Lower lobe of right lung (tissue), 2 donors: Measurements from ENCODE around the gene CA10. TPM values are rescaled to one million over a fixed set of nuclear protein-coding genes. Genes with fewer than 3 reads are reported as not detected.

ENCODE experiments used
- ATAC-seq, 2 donors: fragments of 200-7000 bp; cut with Tn5 transposase; one replicate each; pipeline ENCODE4 v1.9.1; 2020 to 2022; ENCODE audit warnings: mild to moderate bottlenecking in 2 of 2, moderate library complexity in 2 of 2
- DNase-seq: peaks from one replicate; pipeline ENCODE4 v3.0.0-alpha.2; 2020
- H3K27ac ChIP-seq: fragments of 200-600 bp; one replicate; pipeline ENCODE4 v1.8.0; 2022
- H3K27me3 ChIP-seq: fragments of 200-600 bp; one replicate; pipeline ENCODE4 v1.8.0; 2022; ENCODE audit warnings: low read depth
- H3K36me3 ChIP-seq: fragments of 200-600 bp; one replicate; pipeline ENCODE4 v1.8.0; 2022; ENCODE audit warnings: mild to moderate bottlenecking
- H3K4me1 ChIP-seq: fragments of 200-600 bp; one replicate; pipeline ENCODE4 v1.8.0; 2022
- H3K4me3 ChIP-seq: fragments of 200-600 bp; one replicate; pipeline ENCODE4 v1.8.0; 2022; ENCODE audit warnings: mild to moderate bottlenecking
- H3K9me3 ChIP-seq: fragments of 200-600 bp; one replicate; pipeline ENCODE4 v1.8.0; 2022
- CTCF ChIP-seq: fragments of 200-600 bp; IDR thresholded peaks from one replicate; pipeline ENCODE4 v1.8.0; 2022; ENCODE audit warnings: antibody characterized with exemption, mild to moderate bottlenecking
- intact Hi-C: fragments of 100-400 bp; cut with DNase I; formaldehyde crosslinking; loops from one replicate; pipeline ENCODE4 v1.11.0; 2022
- total RNA-seq: library from RNA; stranded (reverse); fragmentation: NEBNext Ultra II Directional; extraction: Animal tissue kit (Norgen Biotek cat#: 25700); gene quantifications from one replicate; pipeline ENCODE4 v1.2.1, GENCODE V29; 2021
- donor health status: DM: no; HTN: yes; CAD: no; lungs with severe emphysema.

The CA10 gene
- total RNA-seq, 1 donor from 2014 or later, result not detected

GRCh38 chr17:51746421-51746820, 412.1 kb downstream of the CA10 start:
- no peak for TF ChIP-seq CTCF
- ATAC-seq (no peak), DNase-seq (no peak)
- Histone ChIP-seq H3K36me3 (no peaks in the 10 kb centered on the region), H3K27me3 (no peaks in the 10 kb centered on the region), H3K27ac (no peak overlapping the region), H3K4me1 (no peaks in the 10 kb centered on the region), H3K4me3 (no peak overlapping the region), H3K9me3 (no peaks in the 10 kb centered on the region)
- intact Hi-C loops, result no loop called here

- ATAC-seq (no peak), DNase-seq (no peak)
- no peak for TF ChIP-seq CTCF
- Histone ChIP-seq H3K36me3 (no peaks in the 10 kb centered on the region), H3K4me1 (no peaks in the 10 kb centered on the region), H3K4me3 (no peak overlapping the region), H3K27ac (no peak overlapping the region), H3K9me3 (no peaks in the 10 kb centered on the region), H3K27me3 (no peaks in the 10 kb centered on the region)
- intact Hi-C loops, result no loop called here
Measured at GRCh38 chr17:51745993-51746392, 412.5 kb downstream of the CA10 start.

GRCh38 chr17:51743477-51743876, 415.0 kb downstream of the CA10 start:
- Histone ChIP-seq H3K4me3 (no peak overlapping the region), H3K27me3 (no peaks in the 10 kb centered on the region), H3K36me3 (no peaks in the 10 kb centered on the region), H3K4me1 (no peaks in the 10 kb centered on the region), H3K27ac (no peak overlapping the region), H3K9me3 (no peaks in the 10 kb centered on the region)
- ATAC-seq, result no peak
- intact Hi-C loops, result no loop called here
- no peak for DNase-seq
- TF ChIP-seq CTCF, result no peak

DNA sequence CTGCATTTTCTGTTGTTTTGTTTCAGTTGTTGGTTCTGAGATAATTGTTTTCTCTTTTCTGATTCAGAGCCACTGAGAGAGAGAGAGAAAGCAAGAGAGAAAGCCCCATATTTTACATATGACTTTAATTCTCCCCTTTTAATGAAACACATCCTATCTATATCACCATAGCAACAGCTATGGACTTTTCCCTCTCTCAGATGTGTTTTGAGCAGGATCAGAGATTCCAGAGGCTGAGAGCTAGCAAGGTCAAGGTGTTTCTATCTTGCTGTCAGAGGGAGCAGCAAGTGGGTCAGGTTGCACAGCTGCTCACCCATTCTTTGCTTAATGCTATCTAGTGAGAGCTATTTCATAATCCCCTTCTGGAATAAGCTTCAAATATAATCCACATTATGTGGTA, 415.9 kb downstream of the CA10 start:
- Histone ChIP-seq H3K36me3 (no peaks in the 10 kb centered on the region), H3K27ac (no peak overlapping the region), H3K4me3 (no peak overlapping the region), H3K27me3 (no peaks in the 10 kb centered on the region), H3K9me3 (no peaks in the 10 kb centered on the region), H3K4me1 (no peaks in the 10 kb centered on the region)
- intact Hi-C loops, result no loop called here
- TF ChIP-seq CTCF, result no peak
- ATAC-seq, result no peak
- no peak for DNase-seq

DNA sequence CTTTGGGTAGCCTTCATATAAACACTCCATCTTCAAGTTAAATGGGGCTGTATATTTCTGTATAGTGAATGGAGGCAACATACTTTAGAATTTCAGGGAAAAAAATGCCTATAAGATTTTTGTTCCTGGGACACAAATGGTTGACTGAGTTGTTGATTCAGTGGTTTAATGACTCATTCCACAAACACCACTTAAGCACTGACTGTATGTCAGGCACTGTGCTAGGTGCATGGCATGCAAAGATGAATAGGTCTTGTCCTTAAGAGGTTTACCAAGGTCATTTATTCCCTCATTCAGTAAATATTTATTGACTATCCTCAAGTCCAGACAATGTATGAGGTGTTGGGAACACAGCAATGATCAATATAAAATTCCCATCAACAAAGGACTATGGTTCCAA, 417.1 kb downstream of the CA10 start:
- no peak for DNase-seq
- TF ChIP-seq CTCF, result no peak
- no peak overlapping the region for H3K4me3 ChIP-seq
- no peaks in the 10 kb centered on the region for H3K4me1 ChIP-seq
- H3K36me3 ChIP-seq, result no peaks in the 10 kb centered on the region
- no peaks in the 10 kb centered on the region for H3K27me3 ChIP-seq
- H3K27ac ChIP-seq, result no peak overlapping the region
- ATAC-seq, result no peak
- no peaks in the 10 kb centered on the region for H3K9me3 ChIP-seq
- intact Hi-C loops, result no loop called here

GRCh38 chr17:51740531-51740930, 418.0 kb downstream of the CA10 start:
- H3K27me3 ChIP-seq, result no peaks in the 10 kb centered on the region
- no peaks in the 10 kb centered on the region for H3K9me3 ChIP-seq
- DNase-seq (no peak), ATAC-seq (no peak)
- TF ChIP-seq CTCF, result no peak
- no peaks in the 10 kb centered on the region for H3K36me3 ChIP-seq
- no peak overlapping the region for H3K27ac ChIP-seq
- no peaks in the 10 kb centered on the region for H3K4me1 ChIP-seq
- intact Hi-C loops, result no loop called here
- no peak overlapping the region for H3K4me3 ChIP-seq
